Endodermal cell (in vitro differentiated cells): ENCODE measurements around the gene AGBL3. TPM values are rescaled to one million over a fixed set of nuclear protein-coding genes. Genes with fewer than 3 reads are reported as not detected.

Source experiments
- DNase-seq: peaks from one replicate; pipeline ENCODE4 v3.0.0-alpha.2; 2017
- H3K27ac ChIP-seq: 2 replicates; pipeline ENCODE4 v1.5.1; 2013; ENCODE audit warnings: mild to moderate bottlenecking, low read depth, low read length, moderate library complexity
- H3K27me3 ChIP-seq: 2 replicates; pipeline ENCODE4 v1.6.1; 2013; ENCODE audit warnings: mild to moderate bottlenecking, low read length, moderate library complexity; ENCODE audit not compliant: insufficient read depth, control insufficient read depth, poor library complexity, severe bottlenecking
- H3K36me3 ChIP-seq: 2 replicates; pipeline ENCODE4 v1.7.0; 2013; ENCODE audit warnings: mild to moderate bottlenecking, low read length, moderate library complexity; ENCODE audit not compliant: control insufficient read depth, insufficient read depth
- H3K4me1 ChIP-seq: one replicate; pipeline ENCODE4 v1.7.0; 2013; ENCODE audit warnings: low read length; ENCODE audit not compliant: control insufficient read depth, insufficient read depth
- H3K4me3 ChIP-seq: 2 replicates; pipeline ENCODE4 v1.5.1; 2013; ENCODE audit warnings: mild to moderate bottlenecking, low read length, moderate library complexity
- H3K9ac ChIP-seq: 2 replicates; pipeline ENCODE4 v1.6.1; 2013; ENCODE audit warnings: mild to moderate bottlenecking, low read length, moderate library complexity; ENCODE audit not compliant: poor library complexity, severe bottlenecking; ENCODE audit errors: extremely low read depth
- H3K9me3 ChIP-seq: 2 replicates; pipeline ENCODE4 v1.6.1; 2013; ENCODE audit warnings: mild to moderate bottlenecking, low read length, moderate library complexity; ENCODE audit not compliant: control insufficient read depth
- H3K27ac Mint-ChIP-seq: 2 replicates; pipeline ENCODE4 v1.8.0; 2020; ENCODE audit warnings: mixed read lengths
- H3K27me3 Mint-ChIP-seq: 2 replicates; pipeline ENCODE4 v1.8.0; 2021; ENCODE audit warnings: mild to moderate bottlenecking, mixed read lengths; ENCODE audit not compliant: insufficient read depth
- H3K36me3 Mint-ChIP-seq: 2 replicates; pipeline ENCODE4 v1.8.0; 2020; ENCODE audit warnings: low read depth, mixed read lengths
- H3K4me1 Mint-ChIP-seq: 2 replicates; pipeline ENCODE4 v1.8.0; 2020; ENCODE audit warnings: mixed read lengths
- H3K4me3 Mint-ChIP-seq: 2 replicates; pipeline ENCODE4 v1.8.0; 2020; ENCODE audit warnings: mild to moderate bottlenecking, moderate library complexity, mixed read lengths
- H3K9me3 Mint-ChIP-seq: 2 replicates; pipeline ENCODE4 v1.8.0; 2020; ENCODE audit warnings: mild to moderate bottlenecking, mixed read lengths
- CTCF ChIP-seq: fragments of 200-600 bp; sonication (generic); conservative IDR thresholded peaks from 2 replicates; pipeline ENCODE4 v1.5.0; 2021; ENCODE audit warnings: antibody characterized with exemption, mild to moderate bottlenecking
- WGBS, 2 experiments: methylation state at CpG; one replicate each; pipeline versions ENCODE4 v1.1.5 to v1.1.7; 2013; ENCODE audit warnings: missing lambda C conversion rate in 2 of 2, mixed read lengths in 1 of 2; ENCODE audit not compliant: insufficient coverage in 1 of 2, insufficient read length in 1 of 2; 5-methylcytosine and 5-hydroxymethylcytosine counted together
- total RNA-seq, 2 donors: library from RNA; stranded (reverse); fragmentation: NEBNext Ultra II Directional in 1 of 2; extraction: Animal tissue kit (Norgen Biotek cat#: 25700) in 1 of 2; gene quantifications; 2 replicates in 1 of 2; 3 replicates in 1 of 2; pipeline ENCODE4 v1.2.1, GENCODE V29; 2021

Gene AGBL3
- total RNA-seq, 2 donors from 2014 or later = 2.6 to 5.0 TPM

- H3K27me3 ChIP-seq = no peaks in the 10 kb centered on the region
- no peak overlapping the region for H3K4me3 Mint-ChIP-seq
- no peaks in the 10 kb centered on the region for H3K4me1 ChIP-seq
- H3K27me3 Mint-ChIP-seq = no peaks in the 10 kb centered on the region
- H3K9me3 Mint-ChIP-seq = no peaks in the 10 kb centered on the region
- DNase-seq = no peak
- 93 to 100% methylated on average over 1 of the region's 1 CpG for WGBS, 2 experiments
- H3K36me3 Mint-ChIP-seq = peaks cover 65% of the 10 kb centered on the region
- H3K4me1 Mint-ChIP-seq = peaks cover 5% of the 10 kb centered on the region
- no peak overlapping the region for H3K27ac Mint-ChIP-seq
- H3K9me3 ChIP-seq = no peaks in the 10 kb centered on the region
- H3K4me3 ChIP-seq = no peak overlapping the region
- H3K36me3 ChIP-seq = peaks cover 76% of the 10 kb centered on the region
- TF ChIP-seq CTCF = no peak
- H3K9ac ChIP-seq = no peak overlapping the region
- no peak overlapping the region for H3K27ac ChIP-seq
Measured at GRCh38 chr7:134947831-134948230, 38.5 kb upstream of the AGBL3 start.

- Histone ChIP-seq H3K27me3 (no peaks in the 10 kb centered on the region), H3K27ac (no peak overlapping the region), H3K4me3 (no peak overlapping the region), H3K4me1 (no peaks in the 10 kb centered on the region), H3K36me3 (peaks cover 79% of the 10 kb centered on the region), H3K9me3 (no peaks in the 10 kb centered on the region), H3K9ac (no peak overlapping the region)
- 94 to 100% methylated on average over 2 to 4 of the region's 4 CpGs for WGBS, 2 experiments
- Mint-ChIP-seq H3K4me3 (no peak overlapping the region), H3K4me1 (peaks cover 1% of the 10 kb centered on the region), H3K27ac (no peak overlapping the region), H3K9me3 (no peaks in the 10 kb centered on the region), H3K27me3 (no peaks in the 10 kb centered on the region), H3K36me3 (peaks cover 68% of the 10 kb centered on the region)
- DNase-seq = no peak
- TF ChIP-seq CTCF = no peak
Measured at GRCh38 chr7:134948246-134948645, 38.1 kb upstream of the AGBL3 start.

- H3K4me3 Mint-ChIP-seq = no peak overlapping the region
- H3K4me1 Mint-ChIP-seq = no peaks in the 10 kb centered on the region
- Histone ChIP-seq H3K27me3 (no peaks in the 10 kb centered on the region), H3K36me3 (peaks cover 80% of the 10 kb centered on the region), H3K4me1 (no peaks in the 10 kb centered on the region), H3K4me3 (no peak overlapping the region), H3K9ac (no peak overlapping the region), H3K9me3 (no peaks in the 10 kb centered on the region), H3K27ac (no peak overlapping the region)
- DNase-seq = no peak
- WGBS, 2 experiments = 96 to 100% methylated on average over 1 of the region's 1 CpG
- no peaks in the 10 kb centered on the region for H3K9me3 Mint-ChIP-seq
- H3K27me3 Mint-ChIP-seq = no peaks in the 10 kb centered on the region
- H3K36me3 Mint-ChIP-seq = peaks cover 70% of the 10 kb centered on the region
- no peak overlapping the region for H3K27ac Mint-ChIP-seq
- no peak for TF ChIP-seq CTCF
Measured at GRCh38 chr7:134948736-134949135, 37.6 kb upstream of the AGBL3 start.
